ENCODE measurements around the gene CHD5. TPM values are rescaled to one million over a fixed set of nuclear protein-coding genes. Genes with fewer than 3 reads are reported as not detected.

The CHD5 gene
- total and polyA plus RNA-seq, 2 of the 4 experiments (the other 2 are of a cell fraction): under 0.01 to 0.09 TPM

DNA sequence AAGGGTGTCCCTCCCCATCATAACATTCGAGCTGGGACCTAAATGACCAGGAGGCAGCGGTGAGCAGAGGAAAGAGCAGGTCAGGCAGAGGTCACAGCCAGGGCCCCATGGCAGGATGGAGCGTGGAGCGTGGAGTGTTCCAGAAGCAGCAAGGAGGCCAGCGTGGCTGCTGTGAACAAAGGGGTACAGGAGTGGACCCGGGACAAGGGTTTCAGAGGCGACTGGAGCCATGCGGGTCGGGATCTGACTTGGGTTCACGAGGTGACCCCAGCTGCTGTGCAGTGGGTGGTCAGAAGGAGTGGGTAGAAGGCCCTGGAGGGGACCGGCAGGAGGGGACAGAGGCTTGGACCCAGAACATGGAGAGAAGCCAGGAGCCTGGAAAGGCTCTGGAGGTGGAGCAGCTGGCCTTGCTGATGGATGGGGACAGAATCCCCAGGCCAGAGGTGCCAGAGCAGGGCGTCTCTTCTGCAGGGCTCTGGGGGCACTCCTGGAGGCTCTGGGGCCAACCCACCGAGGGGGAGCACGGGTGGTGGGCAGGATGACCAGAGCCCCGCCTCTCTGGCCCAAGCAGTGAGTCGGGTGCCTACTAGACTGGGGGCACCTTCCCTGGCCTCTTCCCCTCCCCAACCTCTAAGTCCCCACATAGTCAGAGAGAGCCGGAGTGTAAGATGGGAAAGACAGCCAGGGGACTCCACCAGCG is 2.3 kb downstream of the CHD5 start:
- in situ Hi-C loops (cut with MboI; ENCODE audit: low sequenced_read_pairs): no loop called here

More for the DNA sequence above, 2.3 kb downstream of the CHD5 start:
- ChIA-PET CTCF (no interaction called here), POLR2A (ENCODE audit: unreplicated experiment) (no interaction called here)
- H2AFZ ChIP-seq (replicated peaks; ENCODE audit: low read length, poor library complexity): no peak overlapping the region
- H3K56ac ChIP-seq (ENCODE audit: extremely low read depth, insufficient read depth, low read length): no peak overlapping the region
- H3K79me1 ChIP-seq (ENCODE audit: low read depth in 1 of 2, low read length in 2 of 2): no peaks in the 10 kb centered on the region
- H3K27ac ChIP-seq (ENCODE audit: insufficient read depth, low read length): no peak overlapping the region
- H2AK5ac ChIP-seq (ENCODE audit: low read depth, low read length): no peak overlapping the region
- ATAC-seq (ENCODE audit: low read depth): no peak
- H3K4me3 ChIP-seq (ENCODE audit: insufficient read depth, low read depth, low read length): no peak overlapping the region
- H3K4me2 ChIP-seq (ENCODE audit: low read depth, low read length): no peak overlapping the region
- no peak overlapping the region for H3K4ac ChIP-seq (ENCODE audit: low read depth, low read length)
- no peak overlapping the region for H2BK15ac ChIP-seq (ENCODE audit: low read depth, low read length)
- H3K14ac ChIP-seq (replicated peaks; ENCODE audit: low read depth, low read length): no peak overlapping the region
- peaks cover 51% of the 10 kb centered on the region for H3K27me3 ChIP-seq (ENCODE audit: control insufficient read depth, insufficient read depth, low read length)
- intact Hi-C loops (cut with micrococcal nuclease): no loop called here
- no peak overlapping the region for H2AK9ac ChIP-seq (replicated peaks; ENCODE audit: low read depth, low read length, poor library complexity)
- H4K20me1 ChIP-seq (ENCODE audit: insufficient read depth, low read length): peaks cover 11% of the 10 kb centered on the region
- WGBS, 2 experiments (ENCODE audit: extremely low coverage in 2 of 2, insufficient read length in 1 of 2): 71% methylated on average over 7 of the region's 18 CpGs; no CpG with 5 or more reads in 1 of the 2 experiments
- H4K5ac ChIP-seq (ENCODE audit: low read depth, low read length): no peak overlapping the region
- H4K91ac ChIP-seq (ENCODE audit: insufficient read depth, low read depth, low read length): no peak overlapping the region
- dilution Hi-C loops (cut with HindIII; ENCODE audit: low sequenced_read_pairs, unreplicated experiment): no loop called here
- no peak overlapping the region for H3K18ac ChIP-seq (ENCODE audit: low read depth, low read length)
- TF ChIP-seq MXI1 (IDR thresholded peaks at IDR 0.05; ENCODE audit: borderline replicate concordance, low read depth, low read length) (no peak), POLR2A (IDR thresholded peaks at IDR 0.05; ENCODE audit: low read depth, low read length) (no peak), SMC3 (IDR thresholded peaks at IDR 0.05; ENCODE audit: low read depth, low read length) (no peak), MAZ (IDR thresholded peaks at IDR 0.05; ENCODE audit: borderline replicate concordance, low read depth, low read length) (no peak), CHD1 (IDR thresholded peaks at IDR 0.05; ENCODE audit: low read depth, low read length) (no peak), BHLHE40 (IDR thresholded peaks at IDR 0.05; ENCODE audit: low read depth, low read length) (no peak), RCOR1 (IDR thresholded peaks at IDR 0.05; ENCODE audit: insufficient replicate concordance, low read length) (no peak), RAD21 (IDR thresholded peaks at IDR 0.05; ENCODE audit: low read length) (no peak), RFX5 (IDR thresholded peaks at IDR 0.05; ENCODE audit: low read depth, low read length) (no peak), MAFK (IDR thresholded peaks at IDR 0.05; ENCODE audit: low read depth, low read length) (no peak), CEBPB (IDR thresholded peaks at IDR 0.05; ENCODE audit: low read depth, low read length) (no peak), FOS (IDR thresholded peaks at IDR 0.05; ENCODE audit: low read depth, low read length) (no peak), NFE2L2 (IDR thresholded peaks at IDR 0.05; ENCODE audit: low read depth, low read length) (no peak)
- TF ChIP-seq, protein P1, sequence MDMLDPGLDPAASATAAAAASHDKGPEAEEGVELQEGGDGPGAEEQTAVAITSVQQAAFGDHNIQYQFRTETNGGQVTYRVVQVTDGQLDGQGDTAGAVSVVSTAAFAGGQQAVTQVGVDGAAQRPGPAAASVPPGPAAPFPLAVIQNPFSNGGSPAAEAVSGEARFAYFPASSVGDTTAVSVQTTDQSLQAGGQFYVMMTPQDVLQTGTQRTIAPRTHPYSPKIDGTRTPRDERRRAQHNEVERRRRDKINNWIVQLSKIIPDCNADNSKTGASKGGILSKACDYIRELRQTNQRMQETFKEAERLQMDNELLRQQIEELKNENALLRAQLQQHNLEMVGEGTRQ (IDR thresholded peaks at IDR 0.05; ENCODE audit: low read depth, low read length): no peak
- TF ChIP-seq, protein P2, sequence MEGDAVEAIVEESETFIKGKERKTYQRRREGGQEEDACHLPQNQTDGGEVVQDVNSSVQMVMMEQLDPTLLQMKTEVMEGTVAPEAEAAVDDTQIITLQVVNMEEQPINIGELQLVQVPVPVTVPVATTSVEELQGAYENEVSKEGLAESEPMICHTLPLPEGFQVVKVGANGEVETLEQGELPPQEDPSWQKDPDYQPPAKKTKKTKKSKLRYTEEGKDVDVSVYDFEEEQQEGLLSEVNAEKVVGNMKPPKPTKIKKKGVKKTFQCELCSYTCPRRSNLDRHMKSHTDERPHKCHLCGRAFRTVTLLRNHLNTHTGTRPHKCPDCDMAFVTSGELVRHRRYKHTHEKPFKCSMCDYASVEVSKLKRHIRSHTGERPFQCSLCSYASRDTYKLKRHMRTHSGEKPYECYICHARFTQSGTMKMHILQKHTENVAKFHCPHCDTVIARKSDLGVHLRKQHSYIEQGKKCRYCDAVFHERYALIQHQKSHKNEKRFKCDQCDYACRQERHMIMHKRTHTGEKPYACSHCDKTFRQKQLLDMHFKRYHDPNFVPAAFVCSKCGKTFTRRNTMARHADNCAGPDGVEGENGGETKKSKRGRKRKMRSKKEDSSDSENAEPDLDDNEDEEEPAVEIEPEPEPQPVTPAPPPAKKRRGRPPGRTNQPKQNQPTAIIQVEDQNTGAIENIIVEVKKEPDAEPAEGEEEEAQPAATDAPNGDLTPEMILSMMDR (conservative IDR thresholded peaks at IDR 0.05; ENCODE audit: low read depth, low read length): no peak
- TF ChIP-seq, protein P3, sequence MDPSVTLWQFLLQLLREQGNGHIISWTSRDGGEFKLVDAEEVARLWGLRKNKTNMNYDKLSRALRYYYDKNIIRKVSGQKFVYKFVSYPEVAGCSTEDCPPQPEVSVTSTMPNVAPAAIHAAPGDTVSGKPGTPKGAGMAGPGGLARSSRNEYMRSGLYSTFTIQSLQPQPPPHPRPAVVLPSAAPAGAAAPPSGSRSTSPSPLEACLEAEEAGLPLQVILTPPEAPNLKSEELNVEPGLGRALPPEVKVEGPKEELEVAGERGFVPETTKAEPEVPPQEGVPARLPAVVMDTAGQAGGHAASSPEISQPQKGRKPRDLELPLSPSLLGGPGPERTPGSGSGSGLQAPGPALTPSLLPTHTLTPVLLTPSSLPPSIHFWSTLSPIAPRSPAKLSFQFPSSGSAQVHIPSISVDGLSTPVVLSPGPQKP (IDR thresholded peaks at IDR 0.05; ENCODE audit: borderline replicate concordance, low read depth, low read length): no peak
- H3K9ac ChIP-seq (ENCODE audit: low read depth, low read length): no peak overlapping the region
- BruUV-seq (replicated peaks): no TSS peak
- no peak overlapping the region for H4K8ac ChIP-seq (ENCODE audit: low read depth in 2 of 2, low read length in 2 of 2)
- no peak overlapping the region for H2BK20ac ChIP-seq (ENCODE audit: low read depth, low read length)
- no peaks in the 10 kb centered on the region; the same call in 1 of the 2 replicates for H3K9me3 ChIP-seq (ENCODE audit: control insufficient read depth, insufficient read depth, low read length)
- peaks cover 2% of the 10 kb centered on the region; the same call in 1 of the 2 replicates for H3K4me1 ChIP-seq (ENCODE audit: control insufficient read depth, insufficient read depth, low read length)
- H2BK120ac ChIP-seq (ENCODE audit: low read depth, low read length): no peak overlapping the region
- no peak for DNase-seq
- H3K36me3 ChIP-seq (ENCODE audit: control insufficient read depth, insufficient read depth, low read length): no peaks in the 10 kb centered on the region
- no peak overlapping the region for H2BK5ac ChIP-seq (ENCODE audit: low read depth, low read length, poor library complexity, severe bottlenecking)
- no peaks in the 10 kb centered on the region for H3K9me1 ChIP-seq (ENCODE audit: insufficient read depth, low read length)
- no peak overlapping the region for H3K23ac ChIP-seq (ENCODE audit: low read depth, low read length)

Measured in IMR-90 (cell line).